ENCODE data around the gene BTBD2. TPM values are rescaled to one million over a fixed set of nuclear protein-coding genes. Genes with fewer than 3 reads are reported as not detected.

The BTBD2 gene
- 10 to 100 TPM; 37.4 to 52.7 TPM for total RNA-seq

DNA sequence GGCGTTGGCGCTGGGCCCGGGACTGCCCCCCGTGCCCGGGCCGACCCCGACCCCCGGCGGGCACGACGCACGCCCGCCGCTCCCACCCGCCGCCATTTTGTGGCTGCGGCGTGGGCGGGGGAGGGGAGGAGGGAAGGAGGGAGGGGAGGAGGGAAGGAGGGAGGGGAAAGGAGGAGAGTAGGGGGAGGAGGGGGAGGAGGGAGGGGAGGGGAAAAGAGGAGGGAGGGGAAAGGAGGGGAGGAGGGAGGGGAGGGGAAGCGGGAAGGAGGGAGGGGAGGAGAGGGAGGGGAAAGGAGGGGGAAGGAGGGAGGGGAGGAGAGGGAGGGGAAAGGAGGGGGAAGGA lies at the start of gene BTBD2:
Gene BTBD2 (minus strand): TSS at position 107 of the 343 bp plus-strand sequence. CDS start 11 bp downstream, at position 96.
- no peaks in the 10 kb centered on the region for H3K9me3 Mint-ChIP-seq (ENCODE audit: low read depth)
- peak; percentile 58 for DNase-seq
- H3K27me3 Mint-ChIP-seq, result no peaks in the 10 kb centered on the region
- CTCF ChIA-PET, result no interaction called here
- no peak within 1 kb of the TSS for H3K27ac Mint-ChIP-seq
- H3K36me3 Mint-ChIP-seq, result peaks cover 1% of the 10 kb centered on the region
- H3K4me3 Mint-ChIP-seq, result peak within 1 kb of the TSS; percentile 62
- peaks cover 9% of the 10 kb centered on the region for H3K4me1 Mint-ChIP-seq
- no peak for ATAC-seq

DNA sequence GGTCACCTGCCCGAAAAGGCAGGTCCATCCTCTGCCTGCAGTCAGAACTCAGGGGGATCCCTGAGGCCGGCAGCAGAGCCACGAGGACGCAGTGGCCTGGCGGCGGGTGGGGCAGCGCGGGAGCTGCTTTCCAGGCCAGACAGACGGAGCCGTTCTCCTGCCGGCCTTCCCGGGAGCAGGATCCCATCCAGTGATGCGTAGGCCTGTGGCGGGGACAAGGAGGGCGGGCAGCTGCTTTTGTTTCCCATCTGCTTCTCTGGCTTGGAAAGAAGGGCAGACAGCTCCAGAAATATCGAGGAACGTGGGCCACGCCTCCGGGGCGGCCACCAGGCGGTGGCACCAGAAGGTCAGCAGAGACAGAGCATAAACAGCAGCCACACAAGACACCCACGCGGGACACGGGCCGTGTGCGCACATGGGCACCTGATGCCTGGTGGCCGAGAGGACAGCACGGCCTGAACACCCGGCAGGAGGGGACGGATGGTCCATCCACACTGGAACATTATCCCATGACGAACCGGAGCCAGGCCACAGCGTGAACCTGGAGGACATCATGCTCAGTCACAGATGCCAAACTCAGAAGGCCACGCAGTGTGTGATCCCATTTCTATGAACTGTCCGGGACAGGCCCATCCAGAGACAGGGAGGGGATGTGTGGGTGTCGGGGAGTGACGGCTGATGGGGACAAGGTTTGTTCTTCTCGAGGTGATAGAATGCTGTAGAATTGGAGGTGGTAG lies 49.4 kb upstream of the BTBD2 start:
- Mint-ChIP-seq H3K4me3 (no peak overlapping the region), H3K36me3 (peaks cover 3% of the 10 kb centered on the region), H3K27me3 (no peaks in the 10 kb centered on the region), H3K4me1 (peaks cover 18% of the 10 kb centered on the region), H3K27ac (no peak overlapping the region), H3K9me3 (ENCODE audit: low read depth) (no peaks in the 10 kb centered on the region)
- no peak for ATAC-seq
- CTCF ChIA-PET, result no interaction called here
- no peak for DNase-seq

DNA sequence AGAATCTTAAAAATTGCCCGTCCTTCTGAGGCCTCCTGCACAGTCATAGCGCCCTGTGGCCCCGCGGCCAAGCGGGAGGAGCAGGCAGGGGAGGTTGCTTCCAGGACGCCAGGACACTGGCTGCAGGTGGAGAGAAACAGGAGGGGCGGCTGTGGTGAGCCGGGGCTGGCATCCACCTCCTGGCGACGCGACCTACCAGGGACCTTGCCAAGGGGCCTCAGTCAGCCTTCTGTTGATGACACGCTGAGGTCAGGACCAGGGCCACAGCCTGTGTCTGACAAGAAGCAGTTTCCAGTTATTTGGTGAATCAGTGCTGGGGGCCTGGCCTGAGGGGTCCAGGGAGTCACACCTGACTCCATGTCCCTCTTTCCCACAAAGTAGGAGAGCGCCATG lies 48.9 kb upstream of the BTBD2 start:
- Mint-ChIP-seq H3K27me3 (no peaks in the 10 kb centered on the region), H3K27ac (no peak overlapping the region), H3K9me3 (ENCODE audit: low read depth) (no peaks in the 10 kb centered on the region), H3K4me3 (no peak overlapping the region), H3K36me3 (no peaks in the 10 kb centered on the region), H3K4me1 (peaks cover 16% of the 10 kb centered on the region)
- CTCF ChIA-PET, result no interaction called here
- ATAC-seq (no peak), DNase-seq (no peak)

DNA sequence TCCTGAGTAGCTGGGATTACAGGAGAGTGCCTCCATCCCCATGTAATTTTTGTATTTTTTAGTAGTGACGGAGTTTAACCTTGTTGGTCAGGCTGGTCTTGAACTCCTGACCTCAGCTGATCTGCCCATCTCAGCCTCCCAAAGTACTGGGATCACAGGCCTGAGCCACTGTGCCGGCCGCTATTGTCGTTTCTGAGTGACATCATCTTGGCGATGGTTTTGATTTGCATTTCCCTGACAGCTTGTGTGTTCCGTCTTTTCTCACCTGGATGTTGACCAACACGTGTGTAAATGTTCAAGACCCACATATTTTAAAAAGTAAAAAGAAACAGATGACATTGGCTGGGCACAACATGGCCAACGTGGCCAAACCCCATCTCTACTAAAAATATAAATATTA lies 48.3 kb upstream of the BTBD2 start:
- Mint-ChIP-seq H3K4me1 (peaks cover 18% of the 10 kb centered on the region), H3K27me3 (no peaks in the 10 kb centered on the region), H3K36me3 (no peaks in the 10 kb centered on the region), H3K9me3 (ENCODE audit: low read depth) (no peaks in the 10 kb centered on the region), H3K27ac (no peak overlapping the region), H3K4me3 (no peak overlapping the region)
- ATAC-seq (no peak), DNase-seq (no peak)
- CTCF ChIA-PET, result interaction anchor here (1.2 to 4.0 kb wide), 3 partner anchors 12 to 47 kb away, joined by 3 to 19 read pairs (median 4); partner anchors contain the start of gene MKNK2

DNA sequence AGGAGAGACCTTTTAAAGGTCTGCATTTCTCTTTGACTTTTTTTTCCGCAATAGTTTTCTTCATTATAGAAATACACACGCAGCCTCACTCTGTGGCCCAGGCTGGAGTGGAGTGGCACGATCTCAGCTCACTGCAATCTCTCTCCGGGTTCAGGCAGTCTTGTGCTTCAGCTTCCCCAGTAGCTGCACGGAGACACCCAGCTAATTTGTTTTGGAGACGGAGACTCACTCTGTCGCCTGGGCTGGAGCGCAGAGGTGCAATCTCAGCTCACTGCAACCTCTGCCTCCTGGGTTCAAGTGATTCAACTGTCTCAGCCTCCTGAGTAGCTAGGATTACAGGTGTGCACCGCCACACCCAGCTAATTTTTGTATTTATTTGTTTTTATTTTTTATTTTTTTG lies 47.3 kb upstream of the BTBD2 start:
- CTCF ChIA-PET, result interaction anchor here (0.7 to 4.0 kb wide), 4 partner anchors 11 to 46 kb away, joined by 3 to 19 read pairs (median 4); partner anchors contain the start of gene MKNK2

DNA sequence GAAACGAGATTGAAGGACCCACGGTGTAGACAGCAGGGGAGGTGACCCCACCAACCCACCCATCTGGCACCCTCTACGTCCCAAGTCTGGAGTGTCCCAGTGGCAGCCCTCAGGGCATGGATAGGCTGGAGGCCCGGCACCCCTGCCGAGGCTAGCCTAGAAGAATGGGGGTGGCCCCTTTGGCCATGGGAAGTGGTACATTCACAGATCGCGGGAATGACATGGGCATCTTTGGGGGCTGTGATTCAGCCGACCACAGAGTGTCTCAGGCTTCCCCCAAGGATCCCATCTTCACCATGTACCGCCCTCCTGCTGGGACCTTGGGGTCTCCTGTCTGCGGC lies 46.8 kb upstream of the BTBD2 start:
- Mint-ChIP-seq H3K36me3 (no peaks in the 10 kb centered on the region), H3K4me1 (peaks cover 27% of the 10 kb centered on the region), H3K9me3 (ENCODE audit: low read depth) (no peaks in the 10 kb centered on the region), H3K27ac (peak overlapping the region; percentile 87), H3K4me3 (peak overlapping the region; percentile 84), H3K27me3 (no peaks in the 10 kb centered on the region)
- DNase-seq (no peak), ATAC-seq (no peak)
- CTCF ChIA-PET, result interaction anchor here (1.0 to 4.0 kb wide), 6 partner anchors 10 to 45 kb away, joined by 3 to 19 read pairs (median 6); partner anchors contain the start of genes IZUMO4 and MKNK2

More for the DNA sequence above, 47.3 kb upstream of the BTBD2 start:
- DNase-seq, result no peak
- no peaks in the 10 kb centered on the region for H3K27me3 Mint-ChIP-seq
- H3K36me3 Mint-ChIP-seq, result no peaks in the 10 kb centered on the region
- ATAC-seq, result no peak
- H3K4me1 Mint-ChIP-seq, result peaks cover 23% of the 10 kb centered on the region
- H3K4me3 Mint-ChIP-seq, result peak overlapping the region; percentile 84
- H3K27ac Mint-ChIP-seq, result peak overlapping the region; percentile 61
- H3K9me3 Mint-ChIP-seq (ENCODE audit: low read depth), result no peaks in the 10 kb centered on the region

DNA sequence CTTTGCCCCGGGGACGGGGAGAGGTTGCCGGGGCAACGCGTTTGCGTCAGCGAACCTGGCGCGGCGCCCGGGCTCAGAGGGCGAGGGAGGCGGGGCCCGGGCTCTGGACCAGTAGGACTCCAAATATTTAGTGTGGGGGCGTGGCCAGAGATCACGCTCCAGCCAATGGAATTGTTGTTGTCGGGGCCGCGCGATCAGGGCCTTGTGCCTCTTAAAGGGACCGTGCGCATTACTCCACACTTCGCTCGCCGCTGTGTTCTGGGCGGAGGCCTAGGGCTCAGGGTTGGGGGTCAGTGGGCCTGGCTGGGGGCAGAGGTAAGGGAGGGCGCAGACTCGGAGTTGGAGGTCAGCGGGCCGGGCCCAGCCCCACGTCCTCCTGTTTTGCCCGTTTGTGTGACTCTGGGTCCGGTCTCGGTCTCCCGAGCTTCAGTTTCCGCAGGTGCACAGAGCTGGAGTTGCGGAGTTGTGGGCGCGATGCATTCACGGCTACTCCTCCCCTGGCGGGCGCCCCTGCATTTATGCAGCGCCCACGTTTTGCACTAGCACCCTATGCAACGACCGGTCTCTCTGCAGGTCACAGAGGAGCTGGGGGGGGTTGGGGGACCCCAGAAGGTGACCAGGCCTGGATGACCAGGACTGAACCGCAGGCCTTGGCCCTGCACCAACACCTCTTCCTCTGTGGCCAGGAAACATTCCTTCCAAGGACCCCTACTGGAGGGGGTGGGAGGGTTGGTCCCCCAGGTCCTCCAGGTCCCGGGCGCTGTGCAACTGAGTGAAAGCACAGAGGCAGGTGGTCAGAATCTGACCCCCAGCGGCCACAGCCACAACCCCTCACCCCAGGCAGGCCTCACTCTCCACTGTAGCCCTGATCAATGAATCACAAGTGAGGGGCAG lies 46.2 kb upstream of the BTBD2 start:
- Mint-ChIP-seq H3K27ac (peak overlapping the region; percentile 87), H3K4me3 (peak overlapping the region; percentile 84), H3K9me3 (ENCODE audit: low read depth) (no peaks in the 10 kb centered on the region), H3K4me1 (peaks cover 32% of the 10 kb centered on the region), H3K36me3 (no peaks in the 10 kb centered on the region), H3K27me3 (no peaks in the 10 kb centered on the region)
- DNase-seq (peak; percentile 100), ATAC-seq (peak; percentile 94)
- CTCF ChIA-PET, result interaction anchor here (1.0 to 4.0 kb wide), 5 partner anchors 10 to 35 kb away, joined by 3 to 19 read pairs (median 6); partner anchors contain the start of genes IZUMO4 and MKNK2

DNA sequence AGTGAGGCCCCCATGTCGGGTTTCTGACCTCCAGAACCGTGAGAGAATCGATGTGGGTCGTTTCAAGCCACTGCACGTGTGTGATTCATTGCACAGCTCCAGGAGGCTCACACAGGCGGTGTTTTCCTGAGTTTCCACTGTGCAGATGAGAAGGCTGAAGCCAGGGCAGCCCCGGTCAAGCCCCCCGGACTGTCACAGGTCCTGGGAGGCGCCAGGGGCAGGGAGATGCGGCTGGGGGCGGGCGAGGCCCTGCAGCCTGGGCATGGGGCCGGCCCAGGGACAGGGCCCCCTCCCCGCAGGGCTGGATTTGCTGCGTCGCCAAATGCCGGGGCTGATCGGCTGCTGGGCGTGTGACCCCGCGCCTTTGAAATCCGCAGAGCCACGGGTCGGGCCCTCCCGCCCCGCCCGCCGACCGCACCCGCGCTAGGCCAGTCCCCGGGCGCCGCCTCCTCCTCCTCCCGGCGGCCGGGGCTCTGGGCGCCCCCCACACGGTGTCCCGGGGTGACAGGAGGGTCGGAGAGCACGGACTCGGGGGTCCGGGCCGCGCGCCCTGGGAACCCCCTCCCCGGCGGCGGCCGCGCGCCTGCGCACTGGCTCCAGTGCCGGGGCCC lies 45.5 kb upstream of the BTBD2 start:
- peak overlapping the region; percentile 84 for H3K4me3 Mint-ChIP-seq
- ATAC-seq, result peak; percentile 41
- H3K9me3 Mint-ChIP-seq (ENCODE audit: low read depth), result no peaks in the 10 kb centered on the region
- H3K27ac Mint-ChIP-seq, result peak overlapping the region; percentile 95
- peaks cover 37% of the 10 kb centered on the region for H3K4me1 Mint-ChIP-seq
- no peaks in the 10 kb centered on the region for H3K27me3 Mint-ChIP-seq
- no peaks in the 10 kb centered on the region for H3K36me3 Mint-ChIP-seq
- no peak for DNase-seq
- CTCF ChIA-PET, result interaction anchor here (1.0 to 4.0 kb wide), 5 partner anchors 9 to 36 kb away, joined by 3 to 19 read pairs (median 6); partner anchors contain the start of genes IZUMO4 and MKNK2

DNA sequence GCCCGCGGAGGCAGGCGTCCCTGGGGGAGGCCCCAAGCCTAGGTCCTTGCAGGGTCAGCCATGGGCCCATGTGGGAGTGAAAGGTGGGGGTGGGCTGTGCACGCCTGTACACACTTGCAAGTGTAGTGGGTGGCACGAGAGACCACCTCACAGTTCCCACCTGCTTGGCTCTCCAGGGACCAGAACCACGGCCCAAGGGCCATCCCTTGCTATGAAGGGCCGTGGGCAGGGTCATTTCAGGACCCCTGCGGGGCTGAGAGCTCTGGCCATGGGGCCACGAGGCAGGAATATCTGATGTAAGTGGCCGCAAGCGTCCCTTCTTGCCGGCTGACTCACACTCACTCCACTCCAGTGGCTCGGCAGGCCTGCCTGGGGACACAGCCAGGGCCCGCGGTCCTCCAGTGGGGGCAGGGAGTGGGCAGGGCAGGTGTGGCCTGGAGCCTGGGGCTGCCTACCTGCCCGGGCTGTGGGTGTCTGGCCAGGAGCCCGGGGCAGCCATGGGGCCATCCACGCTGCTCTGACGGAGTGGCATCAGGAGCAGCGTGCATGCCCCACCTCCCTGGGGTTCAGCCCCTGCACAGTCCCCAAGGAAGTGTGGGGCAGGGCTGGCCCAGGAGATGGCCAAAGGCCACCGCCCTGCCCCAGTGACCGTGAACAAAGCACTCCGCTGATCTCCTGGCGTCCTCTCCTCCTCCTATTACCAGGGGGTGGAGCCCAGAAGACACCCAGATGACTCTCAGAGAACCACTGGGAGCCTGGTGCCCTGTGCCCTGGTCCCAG lies 44.1 kb upstream of the BTBD2 start:
- DNase-seq, result no peak

DNA sequence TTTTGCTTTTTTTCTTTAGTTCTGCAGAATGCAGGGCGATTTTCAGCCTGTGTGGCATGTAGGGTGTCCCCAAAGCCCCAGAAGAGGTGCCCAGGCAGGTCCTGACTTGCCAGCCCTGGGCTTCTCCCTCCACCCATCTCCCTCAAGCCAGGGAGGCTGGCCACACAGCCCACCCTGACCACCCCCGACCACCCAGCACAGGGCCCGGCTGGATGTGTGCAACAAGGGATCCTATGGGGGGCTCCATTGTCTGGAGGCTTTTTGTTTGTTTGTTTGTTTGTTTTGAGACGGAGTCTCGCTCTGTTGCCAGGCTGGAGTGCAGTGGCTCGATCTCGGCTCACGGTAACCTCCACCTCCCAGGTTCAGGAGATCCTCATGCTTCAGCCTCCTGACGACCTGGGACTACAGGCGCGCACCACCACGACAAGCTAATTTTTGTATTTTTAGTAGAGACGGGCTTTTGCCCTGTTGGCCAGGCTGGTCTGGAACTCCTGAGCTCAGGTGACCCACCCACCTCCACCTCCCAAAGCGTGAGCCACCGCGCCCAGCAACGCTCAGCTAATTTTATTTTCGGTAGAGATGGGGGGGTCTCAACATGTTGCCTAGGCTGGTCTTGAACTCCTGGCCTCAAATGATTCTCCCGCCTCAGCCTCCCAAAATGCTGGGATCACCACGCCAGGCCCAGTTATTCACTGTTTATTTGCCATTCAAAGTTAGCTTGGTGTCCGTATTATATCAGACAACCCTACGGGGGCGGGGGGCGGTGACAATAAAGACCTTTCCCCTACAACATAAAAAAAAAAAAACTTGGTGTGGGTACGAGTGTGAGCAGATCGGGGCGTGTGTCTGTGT lies 43.3 kb upstream of the BTBD2 start:
- CTCF ChIA-PET, result interaction anchor here (1.2 to 1.6 kb wide), 2 partner anchors 8 to 11 kb away, joined by 3 to 5 read pairs; no protein-coding TSS in a partner anchor
- H3K27ac Mint-ChIP-seq, result peak overlapping the region; percentile 74

More for the DNA sequence above, 44.1 kb upstream of the BTBD2 start:
- Mint-ChIP-seq H3K36me3 (no peaks in the 10 kb centered on the region), H3K27ac (peak overlapping the region; percentile 95), H3K9me3 (ENCODE audit: low read depth) (no peaks in the 10 kb centered on the region), H3K27me3 (no peaks in the 10 kb centered on the region), H3K4me1 (peaks cover 47% of the 10 kb centered on the region), H3K4me3 (peak overlapping the region; percentile 84)
- CTCF ChIA-PET, result interaction anchor here (1.6 to 4.0 kb wide), 2 partner anchors 7 to 10 kb away, joined by 5 to 19 read pairs; partner anchors contain the start of gene MKNK2
- no peak for ATAC-seq

DNA sequence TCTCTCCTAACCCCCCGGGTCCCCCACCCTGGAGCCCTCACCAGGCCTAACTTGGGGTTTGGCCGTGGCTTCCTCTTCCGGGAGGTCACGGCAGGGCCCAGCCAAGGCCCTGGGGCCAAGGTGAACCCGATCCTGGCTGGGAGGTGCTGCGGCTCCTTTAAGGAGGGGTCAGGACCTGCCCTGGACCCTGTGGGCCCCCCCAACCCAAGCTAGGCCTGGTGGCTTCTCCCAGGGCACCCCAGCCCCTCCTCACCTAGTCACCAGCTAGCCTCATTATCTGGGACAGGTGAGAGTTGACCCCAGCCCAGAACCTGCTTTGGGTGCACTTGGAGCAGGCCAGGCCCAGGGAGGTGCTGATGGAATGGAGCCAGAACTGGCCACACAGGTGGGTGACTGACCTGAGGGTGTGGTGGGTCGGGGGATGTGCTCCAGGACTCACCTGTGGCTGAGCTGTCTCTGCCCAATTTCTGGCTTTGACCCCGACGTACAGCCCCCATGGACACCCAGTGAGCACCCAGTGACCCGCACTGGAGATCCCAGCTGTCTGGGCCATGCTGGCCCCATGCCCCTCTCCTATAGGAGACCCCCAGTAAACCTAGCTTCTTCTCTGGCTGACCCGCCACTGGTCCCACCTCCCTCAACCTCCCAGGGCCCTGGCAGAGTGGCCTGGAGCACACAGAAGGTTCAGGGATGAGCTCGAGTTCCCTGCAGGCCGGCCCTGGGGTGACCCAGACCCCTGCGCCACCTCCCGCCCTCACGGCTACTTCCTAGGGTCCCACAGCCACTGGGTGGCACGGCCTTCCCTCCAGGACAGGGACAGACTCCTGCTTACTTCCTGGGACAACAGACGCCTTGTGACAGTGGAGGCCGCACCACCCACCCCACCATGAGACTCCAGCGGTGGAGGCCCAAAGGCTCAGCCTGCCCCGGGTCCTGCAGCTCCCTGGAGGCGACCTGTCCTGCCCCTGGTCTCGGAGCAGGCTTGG lies 42.3 kb upstream of the BTBD2 start:
- no peak for ATAC-seq
- DNase-seq, result no peak
- CTCF ChIA-PET, result interaction anchor here (0.6 to 1.8 kb wide), 5 partner anchors 9 to 398 kb away, joined by 3 to 8 read pairs (median 3); no protein-coding TSS in a partner anchor
- Mint-ChIP-seq H3K27me3 (no peaks in the 10 kb centered on the region), H3K9me3 (ENCODE audit: low read depth) (no peaks in the 10 kb centered on the region), H3K4me1 (peaks cover 52% of the 10 kb centered on the region), H3K27ac (peak overlapping the region; percentile 74), H3K4me3 (no peak overlapping the region), H3K36me3 (no peaks in the 10 kb centered on the region)

More for the DNA sequence above, 43.3 kb upstream of the BTBD2 start:
- Mint-ChIP-seq H3K27me3 (no peaks in the 10 kb centered on the region), H3K36me3 (no peaks in the 10 kb centered on the region), H3K4me1 (peaks cover 50% of the 10 kb centered on the region), H3K4me3 (no peak overlapping the region), H3K9me3 (ENCODE audit: low read depth) (no peaks in the 10 kb centered on the region)
- ATAC-seq (no peak), DNase-seq (no peak)

All from activated CD8-positive, alpha-beta memory T cell treated with anti-CD3 and anti-CD28 coated beads, Interleukin-2, amount 10 ng/mL, durations not matched to agents 7 days and 5 days (primary cell).